ENCODE measurements around the gene TXNL4A.
"Not testable (repeated sequence)": the region's sequence is repeated elsewhere in the genome, so short reads cannot be mapped to it uniquely, and the experiment has no call there.

TXNL4A gene

GRCh38 chr18:79964330-79965118 lies 23.8 kb downstream of the TXNL4A start, which contains the start of gene HSBP1L1:
Gene HSBP1L1 (plus strand): TSS chr18:79964643. CDS start chr18:79964736, 93 bp downstream.
- DNase-seq (ENCODE audit: low read depth, low spot score) = peak; percentile 37

- DNase-seq (ENCODE audit: low read depth, low spot score) = no peak
Measured at GRCh38 chr18:79963658-79964329, 24.6 kb downstream of the TXNL4A start.

GRCh38 chr18:79962835-79963657 lies 25.3 kb downstream of the TXNL4A start:
- no peak for DNase-seq (ENCODE audit: low read depth, low spot score)

GRCh38 chr18:79962311-79962710 lies 26.1 kb downstream of the TXNL4A start:
- DNase-seq (ENCODE audit: low read depth, low spot score) = no peak

- no peak for DNase-seq (ENCODE audit: low read depth, low spot score)
Measured at GRCh38 chr18:79961527-79962291, 26.7 kb downstream of the TXNL4A start.

GRCh38 chr18:79960921-79961526 lies 27.3 kb downstream of the TXNL4A start:
- no peak for DNase-seq (ENCODE audit: low read depth, low spot score)

GRCh38 chr18:79960161-79960801 lies 28.1 kb downstream of the TXNL4A start:
- DNase-seq (ENCODE audit: low read depth, low spot score) = not testable (repeated sequence)

GRCh38 chr18:79958981-79959380 lies 29.4 kb downstream of the TXNL4A start:
- DNase-seq (ENCODE audit: low read depth, low spot score) = no peak

GRCh38 chr18:79956276-79956675 lies 32.1 kb downstream of the TXNL4A start:
- DNase-seq (ENCODE audit: low read depth, low spot score) = no peak

- no peak for DNase-seq (ENCODE audit: low read depth, low spot score)
Measured at GRCh38 chr18:79955302-79956075, 32.9 kb downstream of the TXNL4A start.

GRCh38 chr18:79954791-79955190 lies 33.6 kb downstream of the TXNL4A start:
- DNase-seq (ENCODE audit: low read depth, low spot score) = no peak

GRCh38 chr18:79953971-79954651 lies 34.3 kb downstream of the TXNL4A start:
- DNase-seq (ENCODE audit: low read depth, low spot score) = no peak

- no peak for DNase-seq (ENCODE audit: low read depth, low spot score)
Measured at GRCh38 chr18:79952996-79953559, 35.3 kb downstream of the TXNL4A start.

GRCh38 chr18:79952456-79952995 lies 35.8 kb downstream of the TXNL4A start:
- DNase-seq (ENCODE audit: low read depth, low spot score) = no peak

GRCh38 chr18:79951545-79952455 lies 36.6 kb downstream of the TXNL4A start, which contains the start of gene SLC66A2:
Gene SLC66A2 (minus strand): TSS chr18:79951653. CDS start chr18:79950926, 727 bp downstream.
- DNase-seq (ENCODE audit: low read depth, low spot score) = peak; percentile 86

- DNase-seq (ENCODE audit: low read depth, low spot score) = no peak
Measured at GRCh38 chr18:79950515-79951341, 37.6 kb downstream of the TXNL4A start.

All from activated naive CD8-positive, alpha-beta T cell treated with anti-CD3 and anti-CD28 coated beads, Interleukin-2, amount 50 U/mL, for 16 hours (primary cell).